HTERT RPE-1 (cell line): ENCODE data around the gene SYCE3.

Experiments
- in situ Hi-C: fragments of 300-500 bp; cut with MboI; formaldehyde crosslinking; loops from 4 replicates; pipeline ENCODE4 v1.14.3; 2020; ENCODE audit warnings: low sequenced_read_pairs

Gene SYCE3

GRCh38 chr22:50504369-50505211 is 58.1 kb downstream of the SYCE3 start:
- in situ Hi-C loops: no loop called here

- in situ Hi-C loops: no loop called here
Measured at GRCh38 chr22:50503475-50504145, 59.1 kb downstream of the SYCE3 start.

- in situ Hi-C loops: no loop called here
Measured at GRCh38 chr22:50502628-50503474, 59.9 kb downstream of the SYCE3 start.

- in situ Hi-C loops: no loop called here
Measured at GRCh38 chr22:50502096-50502495, 60.6 kb downstream of the SYCE3 start.
